ENCODE measurements around the gene HID1.
"Not testable (repeated sequence)": the region's sequence is repeated elsewhere in the genome, so short reads cannot be mapped to it uniquely, and the experiment has no call there.

HID1 gene

GRCh38 chr17:74999523-74999922 lies 27.0 kb upstream of the HID1 start:
- DNase-seq: no peak

- no peak for DNase-seq
Measured at GRCh38 chr17:74998783-74999182, 26.2 kb upstream of the HID1 start.

DNA sequence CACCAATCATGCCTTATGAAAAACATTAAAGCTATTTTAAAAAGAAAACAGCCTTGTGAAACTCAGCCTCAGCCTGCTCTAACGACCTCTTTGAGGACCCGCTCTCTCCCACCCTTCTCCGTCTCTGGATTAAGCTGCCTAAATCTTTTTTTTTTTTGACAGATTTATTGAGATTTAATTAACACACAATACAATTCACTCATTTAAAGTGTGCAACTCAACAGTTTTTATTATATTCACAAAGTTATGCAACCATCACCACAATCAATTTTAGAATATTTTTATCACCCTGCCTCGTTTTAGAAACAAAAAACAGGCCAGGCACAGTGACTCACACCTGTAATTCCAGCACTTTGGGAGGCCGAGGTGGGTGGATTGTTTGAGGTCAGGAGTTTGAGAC lies 23.3 kb upstream of the HID1 start:
- DNase-seq: no peak

DNA sequence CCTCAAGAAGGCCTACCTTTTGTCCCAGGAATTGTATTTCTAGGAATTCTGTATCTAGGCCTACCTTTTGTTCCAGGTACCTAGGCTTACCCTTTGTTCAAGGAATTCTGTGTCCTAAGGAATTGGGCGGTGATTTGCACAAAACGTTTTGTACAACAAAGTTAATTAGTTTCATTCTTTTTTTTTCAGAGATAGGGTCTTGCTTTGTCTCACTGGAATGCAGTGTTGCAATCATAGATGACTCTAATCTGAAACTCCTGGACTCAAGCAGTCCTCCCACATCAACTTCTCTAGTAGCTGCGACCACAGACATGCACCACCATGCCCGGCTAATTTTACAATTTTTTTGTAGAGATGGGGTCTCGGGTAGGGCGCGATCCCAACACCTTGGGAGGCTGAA lies 21.9 kb upstream of the HID1 start:
- DNase-seq: no peak

GRCh38 chr17:74992223-74992622 lies 19.7 kb upstream of the HID1 start:
- no peak for DNase-seq

DNA sequence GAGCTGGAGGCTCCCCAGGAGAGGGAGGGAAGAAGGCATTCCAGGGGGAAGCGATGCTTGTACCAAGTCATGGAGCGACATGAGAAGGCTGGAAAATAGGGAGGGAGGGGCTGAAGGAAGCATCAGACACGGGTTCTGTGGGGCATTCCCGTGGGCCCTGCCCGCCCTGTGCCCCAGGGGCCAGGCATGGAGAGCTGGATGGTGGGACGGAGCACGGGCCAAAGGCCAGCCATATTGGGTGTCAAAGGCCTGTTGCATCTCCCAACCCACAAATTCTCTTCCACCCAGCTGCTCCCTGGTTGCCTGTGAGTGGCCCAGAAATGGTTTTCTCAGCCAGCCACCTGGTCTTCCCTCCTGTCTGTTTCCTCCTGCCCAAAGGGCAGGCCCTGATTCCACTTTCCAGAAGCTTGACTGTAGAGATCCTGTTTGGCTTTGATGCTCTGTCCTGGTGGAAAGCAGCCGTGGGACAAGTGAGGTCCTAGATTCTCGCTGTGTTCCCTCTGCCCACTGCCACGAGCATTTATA lies 18.1 kb upstream of the HID1 start:
- DNase-seq: no peak

- no peak for DNase-seq
Measured at GRCh38 chr17:74987909-74988711, 15.6 kb upstream of the HID1 start.

DNA sequence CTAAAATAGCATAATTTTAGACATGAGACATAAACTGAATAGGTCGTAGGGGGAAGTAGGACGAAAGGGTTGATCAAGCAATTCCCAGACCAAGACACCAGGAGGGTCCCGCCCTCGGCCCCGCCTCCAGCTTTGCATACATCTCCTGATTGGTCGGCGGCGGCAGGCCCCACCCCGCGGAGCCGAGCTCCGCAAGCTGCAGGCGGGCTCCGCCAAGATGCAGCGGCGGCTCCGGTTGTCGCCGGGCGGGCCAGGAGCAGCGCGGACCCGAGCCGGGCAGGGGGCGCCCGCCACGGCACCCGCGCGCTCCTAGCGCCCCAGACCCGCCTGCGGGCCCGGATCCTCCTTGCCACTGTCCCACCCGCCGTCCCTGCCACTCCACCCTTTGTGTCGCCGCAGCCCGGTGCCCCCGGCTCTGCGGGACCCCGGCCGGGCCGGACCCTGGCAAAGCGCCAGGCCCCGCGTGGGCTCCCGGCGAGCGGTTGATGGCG lies 14.9 kb upstream of the HID1 start, which contains the start of gene CDR2L:
Gene CDR2L, plus strand, starts transcription at position 215 of the 491 bp plus-strand sequence. CDS start 412 bp downstream, outside the sequence.
- peak; percentile 92 for DNase-seq

DNA sequence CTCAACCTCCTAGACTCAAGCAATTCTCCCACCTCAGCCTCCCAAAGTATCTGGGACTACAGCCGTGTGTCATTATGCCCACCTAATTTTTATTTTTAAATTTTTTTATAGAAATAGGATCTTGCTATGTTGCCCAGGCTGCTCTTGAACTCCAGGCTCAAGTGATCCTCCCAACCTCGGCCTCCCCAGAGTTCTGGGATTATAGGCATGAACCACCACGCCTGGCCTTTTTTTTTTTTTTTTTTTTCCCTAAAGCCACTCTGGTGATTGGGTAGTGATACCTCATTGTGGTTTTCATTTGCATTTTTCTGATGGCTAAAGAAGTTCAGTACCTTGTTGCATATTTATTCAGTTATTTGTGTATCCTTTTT lies 13.6 kb upstream of the HID1 start:
- no peak for DNase-seq

DNA sequence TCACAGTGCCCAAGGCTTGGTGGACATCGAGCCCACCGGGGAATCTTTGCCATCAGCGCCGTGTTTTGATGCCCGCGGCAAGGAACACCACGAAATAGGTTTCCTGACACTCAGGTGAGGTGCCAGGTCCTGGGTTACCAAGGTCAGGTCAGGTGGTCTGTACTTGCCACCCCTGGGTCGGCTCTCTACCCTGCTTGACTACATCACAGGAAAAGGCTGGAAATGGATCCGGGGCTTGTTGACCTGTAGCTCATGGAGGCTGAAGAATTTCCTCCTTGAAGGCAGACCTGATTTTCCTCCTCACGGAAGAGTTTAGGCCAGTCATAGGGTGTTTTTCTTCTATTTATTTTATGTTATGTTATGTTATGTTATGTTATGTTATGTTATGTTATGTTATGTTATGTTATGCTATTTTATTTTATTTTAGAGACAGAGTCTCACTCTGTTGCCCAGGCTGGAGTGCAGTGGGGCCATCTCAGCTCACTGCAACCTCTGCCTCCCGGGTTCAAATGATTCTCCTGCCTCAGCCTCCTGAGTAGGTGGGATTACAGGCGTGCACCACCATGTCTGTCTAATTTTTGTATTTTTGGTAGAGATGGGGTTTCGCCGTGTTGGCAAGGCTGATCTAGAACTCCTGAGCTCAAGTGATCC lies 10.2 kb upstream of the HID1 start:
- DNase-seq: not testable (repeated sequence)

- peak; percentile 85 for DNase-seq
Measured at GRCh38 chr17:74981979-74982662, 9.6 kb upstream of the HID1 start.

DNA sequence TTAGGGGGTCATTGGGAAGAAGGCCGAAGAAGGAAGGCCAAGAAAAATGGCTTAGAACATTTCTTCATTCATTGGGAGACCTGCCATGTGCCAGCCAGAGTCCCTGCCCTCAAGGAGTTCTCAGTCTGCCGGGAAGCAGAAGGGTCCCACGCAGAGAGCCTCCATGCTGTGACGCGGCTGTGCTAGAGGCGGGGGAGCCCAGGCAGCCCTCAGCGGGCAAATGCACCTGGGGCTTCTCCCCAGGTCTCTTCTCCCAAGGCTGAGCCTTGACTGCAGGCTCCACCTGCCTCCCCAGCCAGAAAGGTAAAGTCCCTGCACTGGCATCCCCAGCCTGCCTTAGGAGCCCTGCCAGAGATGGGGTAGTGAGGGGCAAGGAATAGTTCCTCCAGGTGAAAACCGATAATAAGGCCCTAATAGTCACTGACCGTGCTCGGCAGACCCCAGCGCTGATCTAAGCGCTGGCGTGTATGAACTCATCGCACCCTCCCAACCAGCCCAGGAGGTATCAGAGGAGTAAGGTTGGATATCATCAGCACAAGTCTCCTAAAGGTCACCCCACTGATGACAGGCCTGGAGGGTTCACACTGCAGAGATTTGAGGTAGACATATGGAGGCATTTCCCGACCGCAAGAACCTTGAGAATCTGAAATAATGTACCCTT lies 8.9 kb upstream of the HID1 start:
- DNase-seq: no peak

DNA sequence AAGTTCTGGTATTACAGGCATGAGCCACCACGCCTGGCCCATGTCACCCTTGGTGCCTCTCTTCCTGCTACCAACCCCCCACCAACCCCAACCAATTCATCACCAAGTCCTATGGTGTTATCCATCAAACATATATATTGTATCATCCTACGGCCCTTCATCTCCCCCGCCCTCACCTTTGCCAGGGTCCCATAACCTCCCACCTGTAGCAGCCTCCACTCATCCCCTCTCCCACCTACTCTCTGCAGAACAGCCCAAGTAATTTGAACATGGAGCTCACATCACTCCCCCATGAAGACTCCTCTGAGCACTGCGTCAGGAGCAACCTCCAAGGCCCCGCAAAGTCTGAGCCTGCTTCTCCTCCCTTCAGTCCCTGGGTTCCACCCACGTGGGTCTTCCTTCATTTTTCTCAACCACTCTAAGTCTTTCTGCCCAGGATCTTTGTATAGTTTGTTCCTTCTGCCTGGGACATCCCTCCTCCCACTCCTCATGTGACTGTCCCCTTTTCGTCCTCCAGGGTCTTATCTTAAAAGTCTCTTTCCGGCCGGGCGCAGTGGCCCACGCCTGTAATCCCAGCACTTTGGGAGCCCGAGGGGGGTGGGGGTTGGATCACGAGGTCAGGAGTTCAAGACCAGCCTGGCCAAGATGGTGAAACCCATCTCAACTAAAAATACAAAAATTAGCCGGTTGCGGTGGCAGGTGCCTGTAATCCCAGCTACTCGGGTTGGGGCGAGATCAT lies 7.0 kb upstream of the HID1 start:
- DNase-seq: no peak

- no peak for DNase-seq
Measured at GRCh38 chr17:74978240-74978639, 5.7 kb upstream of the HID1 start.

GRCh38 chr17:74977802-74978201 lies 5.2 kb upstream of the HID1 start:
- DNase-seq: no peak

DNA sequence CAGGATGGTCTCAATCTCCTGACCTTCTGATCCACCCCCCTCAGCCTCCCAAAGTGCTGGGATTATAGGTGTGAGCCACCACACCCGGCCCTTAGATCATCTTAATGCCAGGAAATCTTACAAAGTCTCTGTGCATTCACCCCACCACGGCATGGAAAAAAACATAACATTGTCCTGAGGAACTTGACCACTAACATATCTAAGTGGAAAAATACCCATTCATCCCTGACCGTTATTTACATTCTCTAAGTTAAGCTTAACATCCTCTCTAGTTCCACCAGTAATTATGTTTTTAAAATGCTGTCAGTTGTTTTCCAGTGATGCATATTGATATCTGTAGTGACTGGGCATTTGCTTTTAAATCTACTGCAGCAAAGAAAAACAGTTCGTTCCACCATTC lies 3.4 kb upstream of the HID1 start:
- no peak for DNase-seq

DNA sequence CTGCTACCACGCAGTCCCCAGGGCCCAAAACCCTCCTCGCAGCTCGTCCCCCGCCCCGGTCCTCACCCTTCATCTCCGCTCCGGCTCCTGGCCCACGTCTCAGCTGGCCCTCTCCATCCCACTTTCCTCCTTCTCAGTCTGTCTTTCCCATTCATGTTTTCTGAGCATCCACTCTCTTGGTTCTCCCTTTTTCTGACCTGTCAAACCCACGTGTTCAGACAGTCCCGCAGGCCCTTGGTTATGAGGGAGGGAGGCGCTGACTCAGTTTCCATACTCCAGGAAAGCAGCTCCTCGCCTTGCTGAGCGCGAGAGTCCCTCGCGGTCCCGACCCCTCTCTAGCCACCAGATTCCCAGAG lies 392 bp upstream of the HID1 start:
- DNase-seq: no peak

- DNase-seq: no peak
Measured at GRCh38 chr17:74971842-74972106, 785 bp downstream of the HID1 start.

GRCh38 chr17:74971069-74971841 lies 1.3 kb downstream of the HID1 start:
- no peak for DNase-seq

GRCh38 chr17:74970395-74970794 lies 2.2 kb downstream of the HID1 start:
- DNase-seq: no peak

DNA sequence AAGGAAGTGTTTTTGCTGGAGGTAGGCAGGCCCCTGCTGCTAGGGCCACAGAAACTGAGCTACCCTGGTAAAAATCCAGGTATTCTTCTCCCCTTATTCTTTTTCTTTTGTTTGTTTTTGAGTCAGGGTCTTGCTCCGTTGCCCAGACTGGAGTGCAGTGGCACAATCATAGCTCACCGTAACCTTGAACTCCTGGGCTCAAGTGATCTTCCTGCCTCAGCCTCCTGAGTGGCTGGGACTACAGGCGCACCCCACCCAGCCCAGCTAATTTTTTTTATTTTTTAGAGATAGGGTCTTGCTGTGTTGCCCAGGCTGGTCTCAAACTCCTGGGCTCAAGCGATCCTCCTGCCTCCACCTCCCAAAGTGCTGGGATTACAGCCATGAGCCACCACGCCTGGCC lies 3.1 kb downstream of the HID1 start:
- DNase-seq: not testable (repeated sequence)

DNA sequence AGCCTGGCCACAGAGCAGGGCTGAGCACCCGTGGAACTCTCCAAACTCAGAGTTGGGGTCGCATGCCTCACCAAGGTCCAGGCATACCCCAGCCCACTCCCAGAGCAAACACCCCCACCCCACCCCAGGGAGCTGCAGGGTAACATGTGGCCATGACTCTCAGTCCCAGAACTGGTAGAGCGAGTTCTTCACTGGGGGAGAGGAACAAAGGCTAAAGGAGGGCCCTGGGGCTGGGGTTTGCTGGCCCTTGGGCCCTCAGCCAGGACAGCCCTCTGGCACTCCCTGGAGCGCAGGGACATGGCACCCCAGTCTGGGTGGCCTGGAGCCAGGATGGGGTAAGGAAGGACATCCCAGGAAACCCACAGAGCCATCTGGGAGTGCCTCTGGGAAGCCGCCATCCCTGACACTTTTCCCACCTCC lies 4.2 kb downstream of the HID1 start:
- no peak for DNase-seq
